Fibroblast of skin of right quadriceps (primary cell): ENCODE results near the gene VWCE.

Experiments used
- DNase-seq: peaks from one replicate; pipeline ENCODE4 v3.0.0-alpha.2; 2013

Gene VWCE, protein sequence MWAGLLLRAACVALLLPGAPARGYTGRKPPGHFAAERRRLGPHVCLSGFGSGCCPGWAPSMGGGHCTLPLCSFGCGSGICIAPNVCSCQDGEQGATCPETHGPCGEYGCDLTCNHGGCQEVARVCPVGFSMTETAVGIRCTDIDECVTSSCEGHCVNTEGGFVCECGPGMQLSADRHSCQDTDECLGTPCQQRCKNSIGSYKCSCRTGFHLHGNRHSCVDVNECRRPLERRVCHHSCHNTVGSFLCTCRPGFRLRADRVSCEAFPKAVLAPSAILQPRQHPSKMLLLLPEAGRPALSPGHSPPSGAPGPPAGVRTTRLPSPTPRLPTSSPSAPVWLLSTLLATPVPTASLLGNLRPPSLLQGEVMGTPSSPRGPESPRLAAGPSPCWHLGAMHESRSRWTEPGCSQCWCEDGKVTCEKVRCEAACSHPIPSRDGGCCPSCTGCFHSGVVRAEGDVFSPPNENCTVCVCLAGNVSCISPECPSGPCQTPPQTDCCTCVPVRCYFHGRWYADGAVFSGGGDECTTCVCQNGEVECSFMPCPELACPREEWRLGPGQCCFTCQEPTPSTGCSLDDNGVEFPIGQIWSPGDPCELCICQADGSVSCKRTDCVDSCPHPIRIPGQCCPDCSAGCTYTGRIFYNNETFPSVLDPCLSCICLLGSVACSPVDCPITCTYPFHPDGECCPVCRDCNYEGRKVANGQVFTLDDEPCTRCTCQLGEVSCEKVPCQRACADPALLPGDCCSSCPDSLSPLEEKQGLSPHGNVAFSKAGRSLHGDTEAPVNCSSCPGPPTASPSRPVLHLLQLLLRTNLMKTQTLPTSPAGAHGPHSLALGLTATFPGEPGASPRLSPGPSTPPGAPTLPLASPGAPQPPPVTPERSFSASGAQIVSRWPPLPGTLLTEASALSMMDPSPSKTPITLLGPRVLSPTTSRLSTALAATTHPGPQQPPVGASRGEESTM

GRCh38 chr11:61294717-61295595 is at the start of gene VWCE:
Gene VWCE, minus strand, starts transcription at chr11:61295316. Its CDS starts 279 bp downstream, at chr11:61295037.
- peak; percentile 48 for DNase-seq

- no peak for DNase-seq
Measured at GRCh38 chr11:61343792-61344745, 49.0 kb upstream of the VWCE start.

GRCh38 chr11:61342207-61342803 is 47.2 kb upstream of the VWCE start:
- no peak for DNase-seq

DNA sequence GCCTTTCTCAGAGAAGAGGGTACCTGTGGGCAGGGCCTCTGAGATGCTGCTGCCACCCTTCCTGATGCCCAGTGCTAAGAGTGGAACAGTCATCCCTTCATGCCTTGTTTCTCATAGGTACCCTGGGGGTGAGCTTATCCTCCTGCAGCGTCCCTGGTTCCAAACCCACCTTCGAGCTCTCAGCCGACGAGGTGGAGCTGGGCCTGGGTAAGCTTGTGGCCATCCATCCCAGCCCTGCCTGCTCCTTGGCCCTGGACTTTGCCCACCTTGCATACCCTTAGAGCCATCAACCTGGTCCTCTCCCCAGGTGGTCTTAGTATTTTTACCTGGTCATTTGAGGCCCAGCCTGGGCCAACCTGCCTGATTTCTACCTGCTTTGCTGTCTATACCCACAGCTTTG is 46.6 kb upstream of the VWCE start:
- no peak for DNase-seq

DNA sequence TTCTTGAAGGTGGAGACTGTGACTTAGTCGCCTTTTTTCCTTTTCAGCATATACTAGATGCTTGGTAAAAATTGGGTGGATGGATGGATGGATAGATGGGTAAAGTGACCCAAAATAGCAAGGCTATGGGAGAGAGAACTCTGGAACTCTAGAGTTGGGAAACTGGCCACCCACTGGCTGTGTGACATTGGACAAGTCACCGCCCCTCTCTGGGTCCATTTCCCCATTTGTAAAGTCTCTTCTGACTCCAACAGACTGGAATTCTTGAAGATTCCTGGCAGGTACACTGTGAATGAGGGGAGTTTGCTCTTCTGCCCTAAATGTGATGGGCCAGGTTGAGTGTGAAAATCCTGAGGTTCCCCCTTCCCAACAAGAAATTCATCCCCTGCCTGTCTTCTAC is 45.9 kb upstream of the VWCE start:
- DNase-seq: no peak

- DNase-seq: no peak
Measured at GRCh38 chr11:61339490-61339878, 44.4 kb upstream of the VWCE start.

DNA sequence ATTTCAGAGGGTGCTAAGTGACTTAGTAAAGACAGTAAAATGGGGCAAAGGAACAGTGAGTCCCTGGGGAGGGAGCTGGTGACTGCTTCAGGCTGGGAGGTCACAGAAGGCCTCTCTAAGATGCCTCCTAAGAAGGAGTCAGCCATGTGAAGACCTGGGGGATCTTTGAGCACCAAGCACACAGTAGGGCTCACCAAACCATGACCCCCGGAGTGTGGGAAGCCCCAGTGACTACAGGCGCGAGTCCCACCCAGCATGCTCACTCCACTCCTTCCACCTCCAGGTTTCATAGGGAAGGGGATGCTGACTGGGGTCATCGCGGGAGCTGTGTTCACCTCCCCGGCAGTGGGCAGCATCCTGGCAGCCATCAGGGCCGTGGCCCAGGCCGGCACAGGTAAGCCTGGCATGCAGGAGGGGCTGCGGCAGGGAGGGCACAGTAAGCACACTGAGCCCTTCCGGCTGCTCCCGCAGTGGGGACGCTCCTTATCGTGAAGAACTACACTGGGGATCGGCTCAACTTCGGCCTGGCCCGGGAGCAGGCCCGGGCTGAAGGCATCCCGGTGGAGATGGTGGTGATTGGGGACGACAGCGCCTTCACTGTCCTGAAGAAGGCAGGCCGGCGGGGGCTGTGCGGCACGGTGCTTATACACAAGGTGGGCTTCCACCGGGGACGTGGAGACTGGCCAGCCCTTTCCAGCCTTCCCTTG is 43.8 kb upstream of the VWCE start:
- no peak for DNase-seq

DNA sequence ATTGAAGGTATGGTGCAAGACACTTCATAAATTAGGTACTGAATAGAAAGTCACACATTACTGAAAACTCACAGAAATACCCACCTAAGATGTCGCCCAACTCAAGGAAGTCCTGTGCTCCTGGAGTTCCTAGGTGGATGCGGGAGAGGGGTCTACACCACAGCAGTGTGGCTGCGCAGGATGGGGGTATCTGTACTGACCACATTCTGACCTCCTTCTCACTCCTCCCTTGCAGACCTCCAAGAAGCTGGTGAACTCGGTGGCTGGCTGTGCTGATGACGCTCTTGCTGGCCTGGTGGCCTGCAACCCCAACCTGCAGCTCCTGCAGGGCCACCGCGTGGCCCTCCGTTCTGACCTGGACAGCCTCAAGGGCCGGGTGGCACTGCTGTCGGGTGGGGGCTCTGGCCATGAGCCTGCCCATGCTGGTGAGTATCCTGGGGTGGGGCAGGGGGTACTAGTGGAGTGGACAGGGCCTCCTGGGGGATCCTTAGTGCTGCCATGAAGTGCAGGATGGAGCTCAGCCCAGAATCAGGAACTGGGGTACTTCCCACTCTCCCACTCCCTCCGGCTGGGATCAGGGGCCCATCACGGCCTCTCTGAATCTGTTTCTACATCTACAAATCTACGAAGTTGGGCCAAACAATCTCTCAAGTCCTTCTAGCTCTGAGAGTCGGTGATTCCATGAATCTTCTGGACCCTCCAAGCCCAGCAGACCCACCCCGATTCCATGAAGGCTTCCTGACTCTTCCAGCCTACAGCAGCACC is 42.8 kb upstream of the VWCE start:
- no peak for DNase-seq

- peak; percentile 68 for DNase-seq
Measured at GRCh38 chr11:61336171-61336935, 41.2 kb upstream of the VWCE start.

- no peak for DNase-seq
Measured at GRCh38 chr11:61335355-61335710, 40.2 kb upstream of the VWCE start.

- peak; percentile 22 for DNase-seq
Measured at GRCh38 chr11:61334434-61335354, 39.6 kb upstream of the VWCE start.

DNA sequence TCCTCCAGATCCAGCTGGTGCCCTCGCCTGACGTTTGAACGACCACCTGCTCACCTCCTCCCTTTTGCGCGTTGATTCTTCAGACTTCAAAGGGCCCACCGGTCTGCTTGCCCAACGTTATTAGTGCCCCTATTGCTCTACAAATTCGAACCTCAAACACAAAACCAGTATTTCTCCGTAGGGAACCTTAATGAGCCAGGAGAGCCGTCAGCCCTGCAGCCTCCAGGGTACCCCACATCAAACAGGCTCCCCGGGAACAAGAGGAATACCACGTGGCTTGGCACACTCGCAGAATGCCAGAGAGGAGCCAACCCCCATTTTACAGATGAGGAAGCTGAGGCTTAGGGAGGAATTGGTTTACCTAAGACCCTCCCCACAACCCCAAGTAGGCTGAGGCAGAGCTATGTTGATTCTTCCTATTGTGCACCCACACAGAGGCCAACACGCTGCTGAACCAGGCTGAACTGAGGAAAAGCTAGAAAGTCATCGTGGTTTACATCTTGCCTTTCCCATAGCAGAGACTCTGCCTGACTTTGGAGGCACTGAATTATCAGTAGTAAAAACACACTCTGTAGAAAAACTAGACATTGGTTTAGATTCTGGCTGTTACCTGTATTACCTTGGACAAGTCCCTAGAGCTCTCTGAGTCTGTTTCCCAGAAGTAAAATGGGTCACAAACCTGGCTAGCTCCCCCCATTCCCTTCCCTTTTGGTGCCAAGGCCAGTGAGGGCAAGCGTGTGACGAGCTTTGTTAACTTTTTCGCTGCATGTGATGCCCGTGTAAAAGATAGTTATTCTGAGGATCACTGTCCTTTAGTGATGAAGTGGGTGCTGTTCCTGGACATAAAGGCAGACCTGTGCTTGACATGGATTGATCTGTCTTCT is 38.7 kb upstream of the VWCE start:
- no peak for DNase-seq

DNA sequence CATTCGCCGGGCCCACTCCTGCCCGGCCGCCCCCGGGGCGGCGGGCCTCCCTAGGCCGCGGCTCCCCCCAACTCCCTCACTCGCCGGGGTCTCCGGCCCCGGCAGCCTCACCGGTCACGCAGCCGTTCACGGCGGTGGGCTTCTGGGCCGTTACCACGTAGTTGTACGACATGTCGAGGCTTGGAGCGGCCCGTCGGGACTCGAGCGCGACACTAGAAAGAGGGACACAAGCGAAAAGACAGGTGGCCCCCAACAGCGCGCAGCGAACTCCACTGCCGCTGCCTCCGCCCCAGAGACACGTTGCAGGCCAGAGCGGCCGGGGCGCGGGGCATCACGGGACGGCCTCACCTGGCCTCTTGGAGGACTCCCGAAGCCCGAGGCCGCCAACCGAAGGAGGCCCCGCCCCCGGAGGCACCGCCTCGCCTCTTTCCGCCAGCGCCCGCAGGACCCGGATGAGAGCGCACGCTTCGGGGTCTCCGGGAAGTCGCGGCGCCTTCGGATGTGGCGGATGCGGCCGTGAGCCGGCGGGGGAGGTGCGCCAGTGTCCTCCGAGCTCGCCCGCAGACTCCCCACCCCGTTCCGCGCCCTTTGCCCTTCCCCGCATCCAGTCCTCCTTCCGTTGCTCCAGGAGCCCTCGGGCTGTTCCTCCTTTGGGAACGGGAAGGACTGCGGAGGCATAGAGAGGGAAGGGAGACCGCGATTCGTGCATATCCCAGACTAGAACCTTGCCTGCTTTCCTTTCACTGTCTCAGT is 37.9 kb upstream of the VWCE start, which contains the start of the genes DDB1 and TKFC:
TSS of gene DDB1 (minus strand) at position 309 of the 753 bp plus-strand sequence. CDS start at position 172, 137 bp downstream.
TSS of gene TKFC (plus strand) at position 432 of the 753 bp plus-strand sequence. CDS start 1,501 bp downstream, outside the sequence.
- DNase-seq: peak; percentile 94

GRCh38 chr11:61332281-61332796 is 37.2 kb upstream of the VWCE start:
- peak; percentile 18 for DNase-seq

GRCh38 chr11:61331651-61332050 is 36.5 kb upstream of the VWCE start:
- no peak for DNase-seq
